Forelimb muscle (tissue), 1 donor: ENCODE data around the gene FRAT1. TPM values are rescaled to one million over a fixed set of nuclear protein-coding genes. Genes with fewer than 3 reads are reported as not detected.

Experiments
- DNase-seq: peaks from one replicate; pipeline ENCODE4 v3.0.0-alpha.2; 2013; ENCODE audit warnings: low read depth
- polyA plus RNA-seq: library from polyadenylated mRNA; unstranded; fragments of 120-200 nt; gene quantifications from one replicate; pipeline ENCODE4 v1.2.1, GENCODE V29; 2013; ENCODE audit not compliant: insufficient read length

FRAT1 gene
- polyA plus RNA-seq, 1 donor, result 1.0 TPM

DNA sequence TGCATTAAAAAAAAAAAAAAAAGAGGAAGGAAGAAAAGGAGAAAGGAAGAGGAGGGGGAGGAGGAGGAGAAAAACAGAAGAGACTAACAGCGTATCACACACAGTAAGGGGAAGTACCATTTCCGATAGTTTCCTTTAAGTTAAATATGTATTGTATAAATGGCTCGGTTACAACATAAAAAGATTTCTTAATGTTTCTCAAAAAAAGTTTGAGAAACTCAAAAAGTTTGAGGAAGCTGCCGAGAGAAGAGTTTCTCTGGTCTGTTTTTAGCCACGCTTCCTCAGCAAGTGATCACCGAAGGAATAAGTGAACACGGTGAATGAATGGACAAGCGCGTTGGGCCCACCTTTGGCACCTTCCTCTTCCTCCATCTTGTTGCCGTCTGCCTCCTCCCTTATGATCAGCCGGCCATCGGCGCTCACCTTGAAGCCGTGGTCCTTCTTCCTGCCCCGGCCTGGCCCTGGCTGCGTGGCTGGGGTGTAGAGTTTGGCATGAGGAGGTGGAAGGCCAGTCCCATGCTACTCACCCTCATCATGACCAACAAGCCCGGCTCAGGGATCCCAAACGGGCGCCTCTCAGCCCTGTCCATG is 46.8 kb downstream of the FRAT1 start:
- DNase-seq, result peak; percentile 17

DNA sequence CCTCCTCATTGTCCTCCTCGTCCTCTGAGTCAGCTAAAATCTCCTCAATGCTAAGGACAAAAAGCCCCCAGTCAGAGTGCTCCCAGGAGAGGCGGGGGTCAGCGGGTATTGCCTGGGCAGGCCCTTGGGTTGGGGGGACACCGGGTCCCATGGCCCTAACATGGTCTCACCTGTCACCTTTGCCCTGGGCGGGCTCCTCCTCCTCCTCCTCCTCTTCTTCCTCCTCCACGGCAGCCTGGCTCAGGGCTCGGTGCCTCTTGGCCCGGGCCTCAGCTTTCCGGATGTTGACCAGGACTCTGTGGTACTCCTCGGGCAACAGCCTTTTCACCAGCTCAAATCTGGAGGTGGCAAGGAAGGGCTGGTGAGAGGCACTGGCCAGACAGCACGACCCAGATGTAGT is 47.5 kb downstream of the FRAT1 start:
- no peak for DNase-seq

GRCh38 chr10:97367126-97367649 is 48.1 kb downstream of the FRAT1 start:
- DNase-seq, result no peak

Other genes with a start within 250 kb of the FRAT1 start
- gene SLIT1, start 133.3 kb upstream of the FRAT1 start, polyA plus RNA-seq, result 0.70 TPM
- 10.5 TPM for gene ARHGAP19, start 26.6 kb upstream of the FRAT1 start, polyA plus RNA-seq
- gene FRAT2, start 15.5 kb downstream of the FRAT1 start, polyA plus RNA-seq, result 3.6 TPM
- gene RRP12, start 82.1 kb downstream of the FRAT1 start, polyA plus RNA-seq, result 22.8 TPM
- 86.9 TPM for gene PGAM1, start 106.9 kb downstream of the FRAT1 start, polyA plus RNA-seq
- 22.8 TPM for gene EXOSC1, start 126.7 kb downstream of the FRAT1 start, polyA plus RNA-seq
- 28.8 TPM for gene ZDHHC16, start 126.9 kb downstream of the FRAT1 start, polyA plus RNA-seq
- gene MMS19, start 179.2 kb downstream of the FRAT1 start, polyA plus RNA-seq, result 63.0 TPM
- 13.8 TPM for gene UBTD1, start 179.7 kb downstream of the FRAT1 start, polyA plus RNA-seq